DND-41 (cell line): Measurements from ENCODE around the gene SLC16A12.

Experiments
- ATAC-seq: fragments of 200-7000 bp; cut with Tn5 transposase; 3 replicates; pipeline ENCODE4 v1.9.1; 2021; ENCODE audit warnings: low read depth; ENCODE audit not compliant: insufficient read depth
- DNase-seq: peaks from one replicate; pipeline ENCODE4 v3.0.0-alpha.2; 2020
- H2AFZ ChIP-seq: 2 replicates; pipeline ENCODE4 v1.6.0; 2012; ENCODE audit warnings: low read depth, low read length
- H3K27ac ChIP-seq: 2 replicates; pipeline ENCODE4 v1.5.1; 2012; ENCODE audit warnings: low read length, inconsistent platforms
- H3K27me3 ChIP-seq: fragments of 200-600 bp; sonication (generic); 2 replicates; pipeline ENCODE4 v1.6.0; 2012; ENCODE audit warnings: low read length, mild to moderate bottlenecking, inconsistent platforms; ENCODE audit not compliant: insufficient read depth, poor library complexity
- H3K36me3 ChIP-seq: 2 replicates; pipeline ENCODE4 v1.5.1; 2012; ENCODE audit warnings: low read length, inconsistent platforms; ENCODE audit not compliant: insufficient read depth
- H3K4me1 ChIP-seq: 2 replicates; pipeline ENCODE4 v1.5.1; 2012; ENCODE audit warnings: mild to moderate bottlenecking, low read length; ENCODE audit not compliant: insufficient read depth
- H3K4me2 ChIP-seq: 2 replicates; pipeline ENCODE4 v1.6.0; 2012; ENCODE audit warnings: mild to moderate bottlenecking, moderate library complexity, low read length, inconsistent platforms; ENCODE audit not compliant: insufficient read depth
- H3K4me3 ChIP-seq, 2 experiments: fragments of 200-600 bp in 1 of 2; shearing (Covaris generic) in 1 of 2; 2 replicates each; pipeline ENCODE4 v1.5.1; 2012 to 2016; ENCODE audit warnings: inconsistent platforms in 2 of 2, low read length in 2 of 2, mild to moderate bottlenecking in 2 of 2, low read depth in 1 of 2, moderate library complexity in 1 of 2
- H3K79me2 ChIP-seq: 2 replicates; pipeline ENCODE4 v1.6.0; 2012; ENCODE audit warnings: low read length, inconsistent platforms; ENCODE audit not compliant: insufficient read depth
- H3K9ac ChIP-seq: 2 replicates; pipeline ENCODE4 v1.6.0; 2012; ENCODE audit warnings: low read depth, mild to moderate bottlenecking, inconsistent platforms, low read length, moderate library complexity
- H3K9me3 ChIP-seq: 2 replicates; pipeline ENCODE4 v1.5.1; 2012; ENCODE audit warnings: low read length, moderate library complexity, mild to moderate bottlenecking, inconsistent platforms; ENCODE audit not compliant: insufficient read depth, severe bottlenecking
- H4K20me1 ChIP-seq: 2 replicates; pipeline ENCODE4 v1.6.0; 2012; ENCODE audit warnings: low read length; ENCODE audit not compliant: insufficient read depth
- EZH2 ChIP-seq: IDR thresholded peaks from 3 replicates; pipeline ENCODE4 v1.6.1; 2012; ENCODE audit warnings: borderline replicate concordance, low read depth, mild to moderate bottlenecking, moderate library complexity, low read length, inconsistent platforms; ENCODE audit not compliant: severe bottlenecking
- TF ChIP-seq, protein P1 (sequence below): IDR thresholded peaks from 2 replicates; pipeline ENCODE4 v1.5.1; 2012; ENCODE audit warnings: borderline replicate concordance, low read length, moderate library complexity, mild to moderate bottlenecking; ENCODE audit not compliant: poor library complexity, severe bottlenecking; ENCODE audit errors: extremely low read depth

The SLC16A12 gene

DNA sequence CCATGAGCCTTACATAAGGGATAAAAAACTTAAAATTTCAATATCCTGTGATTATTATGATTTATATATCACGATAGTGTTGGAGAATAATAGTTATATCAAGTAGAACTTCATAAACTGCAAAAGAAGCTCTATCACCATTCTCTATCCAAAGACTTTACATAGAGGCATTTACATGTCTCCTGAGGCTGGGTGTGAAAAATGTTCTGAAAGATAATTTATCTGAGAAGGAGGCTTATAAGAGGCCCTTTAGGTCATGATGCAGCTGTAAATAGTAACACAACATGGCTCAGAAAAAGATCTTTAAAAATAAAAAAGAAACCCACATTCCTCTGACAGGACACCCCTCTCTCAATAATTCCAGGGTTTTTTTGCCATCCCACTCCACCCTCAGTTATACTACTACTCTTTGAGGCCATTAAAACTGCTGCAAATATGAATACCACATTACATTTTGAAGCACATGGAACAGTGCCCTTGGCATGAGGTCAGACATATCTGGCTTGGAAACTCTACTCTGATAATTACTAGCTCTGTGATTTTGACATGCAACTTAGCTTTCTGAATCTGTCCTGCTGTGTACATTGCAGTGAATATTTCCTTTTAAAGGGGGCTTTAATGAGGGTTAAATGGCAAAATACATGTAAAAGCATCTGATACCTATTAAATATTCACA, 55.5 kb downstream of the SLC16A12 start:
- Histone ChIP-seq H3K4me1 (no peaks in the 10 kb centered on the region), H3K79me2 (no peaks in the 10 kb centered on the region), H3K9ac (no peak overlapping the region), H3K4me2 (no peak overlapping the region), H3K27ac (no peak overlapping the region), H3K36me3 (no peaks in the 10 kb centered on the region), H4K20me1 (no peaks in the 10 kb centered on the region), H3K9me3 (no peaks in the 10 kb centered on the region), H3K4me3 (no peak overlapping the region), H3K27me3 (peaks cover 17% of the 10 kb centered on the region), H2AFZ (no peak overlapping the region)
- TF ChIP-seq, protein P1, sequence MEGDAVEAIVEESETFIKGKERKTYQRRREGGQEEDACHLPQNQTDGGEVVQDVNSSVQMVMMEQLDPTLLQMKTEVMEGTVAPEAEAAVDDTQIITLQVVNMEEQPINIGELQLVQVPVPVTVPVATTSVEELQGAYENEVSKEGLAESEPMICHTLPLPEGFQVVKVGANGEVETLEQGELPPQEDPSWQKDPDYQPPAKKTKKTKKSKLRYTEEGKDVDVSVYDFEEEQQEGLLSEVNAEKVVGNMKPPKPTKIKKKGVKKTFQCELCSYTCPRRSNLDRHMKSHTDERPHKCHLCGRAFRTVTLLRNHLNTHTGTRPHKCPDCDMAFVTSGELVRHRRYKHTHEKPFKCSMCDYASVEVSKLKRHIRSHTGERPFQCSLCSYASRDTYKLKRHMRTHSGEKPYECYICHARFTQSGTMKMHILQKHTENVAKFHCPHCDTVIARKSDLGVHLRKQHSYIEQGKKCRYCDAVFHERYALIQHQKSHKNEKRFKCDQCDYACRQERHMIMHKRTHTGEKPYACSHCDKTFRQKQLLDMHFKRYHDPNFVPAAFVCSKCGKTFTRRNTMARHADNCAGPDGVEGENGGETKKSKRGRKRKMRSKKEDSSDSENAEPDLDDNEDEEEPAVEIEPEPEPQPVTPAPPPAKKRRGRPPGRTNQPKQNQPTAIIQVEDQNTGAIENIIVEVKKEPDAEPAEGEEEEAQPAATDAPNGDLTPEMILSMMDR: no peak
- TF ChIP-seq EZH2: no peak
- ATAC-seq: no peak
- DNase-seq: no peak

- no peak overlapping the region for H3K4me3 ChIP-seq
- no peaks in the 10 kb centered on the region for H3K4me1 ChIP-seq
- no peaks in the 10 kb centered on the region for H3K9me3 ChIP-seq
- H3K79me2 ChIP-seq: no peaks in the 10 kb centered on the region
- no peak for DNase-seq
- TF ChIP-seq, protein P1: no peak
- no peak overlapping the region for H3K27ac ChIP-seq
- H3K36me3 ChIP-seq: no peaks in the 10 kb centered on the region
- H3K4me2 ChIP-seq: no peak overlapping the region
- no peak overlapping the region for H3K9ac ChIP-seq
- H3K27me3 ChIP-seq: peaks cover 24% of the 10 kb centered on the region
- H2AFZ ChIP-seq: no peak overlapping the region
- no peak for ATAC-seq
- no peaks in the 10 kb centered on the region for H4K20me1 ChIP-seq
These were observed 56.4 kb downstream of the SLC16A12 start for GRCh38 chr10:89478739-89479654.

DNA sequence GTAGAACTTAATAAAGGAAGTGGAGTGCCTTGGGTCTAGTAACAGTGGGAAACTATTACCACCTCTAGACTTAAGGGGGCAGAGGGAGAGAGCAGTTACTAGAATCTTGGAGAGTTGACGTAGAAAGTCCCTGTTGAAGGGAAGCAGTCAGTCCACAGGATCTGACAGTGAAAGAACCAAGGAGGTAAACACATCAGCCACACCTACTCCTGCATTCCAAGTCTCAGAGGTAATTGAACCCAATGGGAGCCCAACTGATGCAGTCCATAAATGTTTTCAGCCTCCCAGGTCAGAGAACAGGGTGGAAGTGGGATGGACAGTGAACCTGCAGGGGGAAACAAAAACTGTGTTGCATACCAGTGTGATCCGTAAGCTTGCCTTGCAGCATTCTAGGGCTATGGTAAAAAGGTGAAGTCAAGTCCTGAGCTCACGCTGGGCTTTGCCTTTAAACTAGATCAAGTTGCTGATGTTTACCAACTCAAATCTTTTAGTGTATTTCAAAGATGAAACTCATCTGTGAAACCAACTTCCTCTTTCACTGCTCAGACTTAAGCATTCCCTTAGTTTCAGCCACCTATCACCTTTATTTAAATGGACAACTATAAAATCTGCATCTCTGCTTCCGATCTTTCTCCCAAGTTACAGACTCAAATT, 57.2 kb downstream of the SLC16A12 start:
- no peaks in the 10 kb centered on the region for H3K4me1 ChIP-seq
- no peak for DNase-seq
- H2AFZ ChIP-seq: no peak overlapping the region
- H3K9ac ChIP-seq: no peak overlapping the region
- no peak overlapping the region for H3K4me2 ChIP-seq
- ATAC-seq: no peak
- H3K4me3 ChIP-seq: no peak overlapping the region
- peaks cover 27% of the 10 kb centered on the region for H3K27me3 ChIP-seq
- H3K9me3 ChIP-seq: no peaks in the 10 kb centered on the region
- H3K27ac ChIP-seq: no peak overlapping the region
- TF ChIP-seq EZH2: no peak
- TF ChIP-seq, protein P1: no peak
- H4K20me1 ChIP-seq: no peaks in the 10 kb centered on the region
- H3K79me2 ChIP-seq: no peaks in the 10 kb centered on the region
- H3K36me3 ChIP-seq: no peaks in the 10 kb centered on the region
